Tracheal epithelial cell (primary cell): Measurements from ENCODE around the gene SH3BP4. TPM values are rescaled to one million over a fixed set of nuclear protein-coding genes. Genes with fewer than 3 reads are reported as not detected.

Experiments used
- total RNA-seq: library from RNA; depleted of rRNA; stranded (reverse); fragments of >200 nt; gene quantifications from 2 replicates; pipeline ENCODE4 v1.2.1, GENCODE V29; 2014

Gene SH3BP4
- total RNA-seq: 26.0 and 32.8 TPM in 2 replicates

DNA sequence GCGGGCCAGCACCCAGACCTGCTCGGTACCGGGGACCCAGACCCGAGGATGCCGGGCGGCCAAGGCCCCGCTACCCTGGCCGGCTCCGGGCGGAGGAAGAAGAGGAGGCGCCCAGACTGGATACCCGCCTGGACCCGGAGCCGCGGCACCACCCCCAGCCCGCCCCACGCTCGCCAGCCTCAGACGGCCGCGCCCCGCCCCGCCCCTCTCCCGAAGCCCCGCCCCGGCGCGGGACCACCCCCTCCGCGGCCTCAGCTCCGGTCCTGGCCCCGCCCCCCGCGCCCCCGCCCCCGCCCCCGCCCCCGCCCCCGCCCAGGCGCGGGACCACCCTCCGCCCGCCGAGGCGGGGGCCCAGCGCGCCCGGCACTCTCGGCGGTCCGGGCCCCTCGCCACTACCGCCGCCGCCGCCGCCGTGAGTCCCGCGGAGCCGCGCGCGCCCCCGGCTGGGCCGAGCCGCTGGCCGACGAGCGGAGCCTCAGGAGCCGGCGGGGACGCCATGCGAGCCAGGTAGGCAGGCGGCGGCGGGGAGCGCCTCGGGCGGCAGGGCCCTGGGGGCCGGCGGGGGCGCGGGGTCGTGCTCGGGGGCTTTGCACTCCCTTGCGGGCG is at the start of gene SH3BP4:
SH3BP4 (plus strand) TSS at position 354 of the 606 bp plus-strand sequence. CDS start 82,986 bp downstream, outside the sequence.

